NCI-H187 (cell line): ENCODE measurements around the gene ZNF774.
"Not testable (repeated sequence)": the region's sequence is repeated elsewhere in the genome, so short reads cannot be mapped to it uniquely, and the experiment has no call there.

Experiments used
- DNase-seq, 2 experiments: peaks; one replicate each; lab custom pipeline; 2025; lab: John Stamatoyannopoulos, UW

The ZNF774 gene

GRCh38 chr15:90352107-90352893 is at the start of gene ZNF774:
ZNF774 (plus strand) TSS chr15:90352284; CDS start chr15:90354661, 2,377 bp downstream.
- DNase-seq = peak; percentile 92 to 93

- not testable (repeated sequence) for DNase-seq
These were observed 46.7 kb upstream of the ZNF774 start for GRCh38 chr15:90305355-90305754.

GRCh38 chr15:90305932-90306331 is 46.2 kb upstream of the ZNF774 start:
- no peak for DNase-seq

- no peak for DNase-seq
These were observed 45.5 kb upstream of the ZNF774 start for GRCh38 chr15:90306560-90306959.

DNA sequence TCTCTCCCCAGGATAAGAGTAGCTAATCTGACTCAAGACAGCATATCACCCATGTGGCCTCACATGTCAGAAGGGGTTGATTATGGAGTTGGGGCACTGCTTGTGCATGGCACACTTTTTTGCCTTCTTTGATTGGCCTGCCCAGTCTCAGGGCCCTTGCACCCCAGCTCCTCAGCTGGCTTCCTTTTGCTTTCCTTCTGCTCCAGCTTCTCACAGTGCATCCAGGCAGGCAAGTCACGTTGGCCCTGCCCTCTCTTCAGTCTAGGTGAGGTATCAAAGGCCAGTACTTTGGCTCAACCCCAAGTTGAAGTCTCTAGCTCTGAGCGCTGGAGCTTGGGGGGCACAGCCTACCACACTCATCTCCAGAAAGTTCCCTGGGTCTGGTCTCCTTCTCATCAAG is 44.4 kb upstream of the ZNF774 start:
- no peak for DNase-seq

GRCh38 chr15:90309020-90309419 is 43.1 kb upstream of the ZNF774 start:
- DNase-seq = no peak

DNA sequence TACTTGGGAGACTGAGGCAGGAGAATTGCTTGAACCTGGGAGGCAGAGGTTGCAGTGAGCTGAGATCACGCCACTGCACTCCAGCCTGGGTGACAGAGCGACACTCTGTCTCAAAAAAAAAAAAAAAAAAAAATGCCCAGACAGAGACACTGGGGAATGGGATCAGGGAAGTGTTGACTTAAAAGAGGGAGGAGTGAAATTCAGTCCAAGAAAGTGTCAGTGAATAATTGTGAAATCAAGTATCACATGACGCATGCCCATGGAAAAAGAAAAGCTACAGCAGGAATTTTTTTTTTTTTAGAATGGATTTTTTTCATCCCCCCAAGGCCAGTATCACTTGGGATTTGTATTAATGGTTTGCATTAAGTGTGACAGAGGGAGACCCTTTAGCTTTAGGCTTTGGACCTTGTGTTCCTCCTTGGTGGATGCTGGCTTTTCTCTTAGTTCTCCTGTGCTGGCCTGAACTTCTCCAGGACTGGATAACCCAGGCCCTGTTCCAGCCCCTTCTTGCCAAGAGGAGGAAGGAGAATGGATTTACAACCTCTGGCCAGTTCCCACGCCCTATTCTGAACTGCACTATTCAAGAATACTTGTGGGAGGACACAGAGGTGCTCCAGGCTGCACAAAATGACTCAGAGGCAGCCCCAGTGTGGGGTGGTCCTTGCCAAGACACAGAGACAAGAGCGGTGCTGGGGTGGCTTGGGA is 36.7 kb upstream of the ZNF774 start:
- no peak for DNase-seq

DNA sequence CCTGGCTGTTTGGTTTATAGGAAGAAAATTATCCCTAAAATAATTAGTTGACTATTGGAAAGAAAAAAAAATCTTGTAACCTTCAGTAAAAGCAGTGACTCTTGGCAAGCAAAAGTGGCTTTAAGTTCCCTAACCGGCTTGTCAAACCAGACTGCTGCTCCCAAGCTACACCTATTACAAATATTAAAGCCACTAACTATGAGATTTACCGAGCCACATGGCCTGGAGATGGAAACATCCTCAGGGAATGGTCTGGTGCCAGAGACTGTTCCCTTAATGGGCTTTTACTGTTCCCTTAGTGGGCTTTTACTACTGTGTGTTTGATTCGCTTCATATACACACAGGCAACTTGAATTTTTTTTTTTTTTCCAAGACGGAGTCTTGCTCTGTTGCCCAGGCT is 35.9 kb upstream of the ZNF774 start:
- no peak for DNase-seq

GRCh38 chr15:90318591-90318990 is 33.5 kb upstream of the ZNF774 start:
- DNase-seq = no peak

- DNase-seq = peak in 1 of 2 experiments; percentile 39
These were observed 31.8 kb upstream of the ZNF774 start for GRCh38 chr15:90320062-90320884.

DNA sequence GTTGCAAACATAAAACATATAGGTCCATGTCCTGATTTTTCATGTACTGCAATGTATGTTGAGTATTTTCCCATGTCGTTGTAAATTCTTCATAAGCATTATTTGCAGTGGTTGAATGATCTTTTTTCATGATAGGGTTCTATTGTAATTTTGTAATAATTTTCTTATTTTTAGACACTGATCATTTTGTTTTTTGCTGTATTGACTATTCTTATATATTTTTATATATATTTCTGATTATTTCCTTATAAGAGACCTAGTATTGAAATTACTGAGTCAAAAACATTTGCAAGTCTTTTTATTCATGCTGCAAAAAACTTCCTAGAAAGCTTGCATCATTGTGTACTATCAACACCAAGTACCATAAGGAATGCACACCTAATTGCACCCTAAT is 31.2 kb upstream of the ZNF774 start:
- DNase-seq = no peak

DNA sequence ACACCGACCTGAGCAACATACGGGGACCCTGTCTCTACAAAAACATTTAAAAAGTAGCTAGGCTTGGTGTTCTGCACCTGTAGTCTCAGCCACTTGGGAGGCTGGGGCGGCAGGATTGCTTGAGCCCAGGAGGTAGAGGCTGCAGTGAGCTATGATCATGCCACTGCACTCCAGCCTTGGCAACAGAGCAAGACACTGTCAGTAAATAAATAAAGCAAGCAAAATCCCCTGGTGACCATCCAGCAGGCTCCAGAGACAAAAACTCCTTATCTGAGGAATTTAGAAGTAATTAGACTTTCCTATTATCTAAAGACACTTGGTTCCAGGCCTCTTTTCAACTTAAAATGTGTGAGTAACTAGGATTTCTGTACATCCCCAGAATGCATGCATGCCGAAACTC is 29.5 kb upstream of the ZNF774 start:
- no peak for DNase-seq

DNA sequence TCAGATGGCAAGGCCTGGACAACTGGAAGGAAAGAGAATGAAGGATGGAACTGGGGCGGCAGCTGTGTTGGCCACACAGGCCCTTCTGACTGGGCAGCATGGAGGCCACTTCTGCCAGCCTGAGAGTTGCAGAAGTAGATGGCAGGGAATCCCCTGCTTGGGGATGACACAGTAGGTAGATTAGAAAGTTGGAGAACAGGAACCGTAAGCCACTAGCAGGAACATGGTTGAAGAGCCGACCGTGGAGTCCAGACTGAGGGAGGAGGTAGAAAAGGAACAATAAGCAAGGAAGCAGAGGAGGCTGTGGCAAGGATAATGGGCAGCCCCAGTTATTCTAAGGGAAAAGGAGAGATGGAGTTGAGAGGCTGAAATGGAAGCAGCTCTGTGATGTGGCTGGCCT is 26.4 kb upstream of the ZNF774 start:
- no peak for DNase-seq

- no peak for DNase-seq
These were observed 25.6 kb upstream of the ZNF774 start for GRCh38 chr15:90326441-90326840.

DNA sequence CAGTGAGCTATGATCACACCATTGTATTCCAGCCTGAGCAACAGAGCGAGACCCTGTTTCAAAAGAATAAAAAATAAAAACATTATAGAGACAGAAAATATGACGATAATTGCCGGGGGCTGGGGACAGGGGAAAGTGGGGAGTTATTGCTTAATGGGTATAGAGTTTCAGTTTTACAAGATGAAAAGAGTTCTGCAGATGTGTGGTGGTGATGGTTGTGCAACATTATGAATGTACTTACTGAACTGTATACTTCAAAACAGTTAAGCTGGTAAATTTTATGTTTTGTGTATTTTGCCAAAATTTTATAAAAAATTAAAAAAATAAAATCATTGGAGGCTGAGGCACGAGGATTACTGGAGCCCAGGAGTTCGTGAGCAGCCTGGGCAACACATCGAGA is 24.8 kb upstream of the ZNF774 start:
- no peak for DNase-seq

GRCh38 chr15:90334304-90334731 is 17.8 kb upstream of the ZNF774 start:
- DNase-seq = no peak

- DNase-seq = no peak
These were observed 15.4 kb upstream of the ZNF774 start for GRCh38 chr15:90336705-90337141.

GRCh38 chr15:90337256-90337655 is 14.8 kb upstream of the ZNF774 start:
- no peak for DNase-seq

DNA sequence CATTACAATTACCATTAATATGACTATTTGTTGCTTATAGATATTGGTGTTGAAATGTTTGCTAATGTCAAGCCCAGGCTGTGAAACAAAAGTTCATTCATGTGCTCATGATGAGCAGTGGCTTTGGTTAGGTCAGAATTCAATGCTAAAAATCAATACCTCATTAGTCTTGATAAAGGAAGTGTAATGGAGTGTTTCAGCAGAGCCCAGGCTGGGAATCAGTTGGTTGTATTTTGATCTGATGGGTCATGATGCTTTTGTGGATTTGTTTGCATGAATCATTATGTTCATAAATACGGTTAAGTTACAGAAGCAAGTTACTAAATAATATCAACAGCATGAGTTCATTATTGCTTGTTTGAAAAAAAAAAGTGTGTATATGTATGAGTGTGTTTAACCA is 13.6 kb upstream of the ZNF774 start:
- no peak for DNase-seq

DNA sequence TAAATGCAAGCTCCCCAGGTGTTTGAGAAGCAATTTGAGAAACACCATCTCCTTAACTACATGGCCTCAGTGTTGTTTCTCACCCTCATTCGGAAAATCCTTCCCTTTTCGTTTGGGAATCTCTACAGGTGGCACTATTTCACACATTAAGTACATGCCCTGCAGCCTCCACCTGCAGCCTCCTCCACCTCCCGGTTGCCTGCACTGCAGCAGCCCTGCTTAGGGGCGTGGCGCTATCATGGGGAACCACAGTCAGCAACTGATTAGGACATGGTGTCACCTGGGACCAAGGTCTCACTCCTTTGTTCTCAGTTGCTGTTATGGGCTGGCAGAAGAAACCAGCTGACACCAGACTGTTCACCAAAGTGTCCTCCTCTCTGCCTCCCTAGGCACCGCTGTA is 11.7 kb upstream of the ZNF774 start:
- peak in 1 of 2 experiments; percentile 9 for DNase-seq

DNA sequence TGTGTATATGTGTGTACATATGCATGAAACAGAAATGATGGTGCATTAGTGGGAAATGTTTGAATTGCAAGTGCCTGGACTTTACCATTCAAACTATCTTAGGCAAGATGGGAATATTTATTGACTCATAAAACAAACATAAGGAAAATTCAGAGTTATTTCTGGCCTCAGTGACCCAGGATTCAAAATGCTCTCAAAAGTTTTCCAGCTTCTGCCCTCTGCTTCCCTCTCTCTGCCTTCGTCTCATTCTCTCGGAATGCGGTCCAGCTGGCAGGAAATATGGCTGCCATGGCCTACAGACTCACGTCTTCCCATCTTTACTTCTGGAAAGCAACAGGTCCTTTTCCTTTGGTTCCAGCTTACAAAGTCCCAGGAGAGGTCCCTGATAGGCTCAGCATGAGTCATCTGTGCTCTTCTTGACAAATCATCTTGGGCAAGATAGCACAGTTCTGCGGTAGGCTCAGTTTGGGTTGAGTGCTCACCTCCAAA is 8.7 kb upstream of the ZNF774 start:
- DNase-seq = no peak

DNA sequence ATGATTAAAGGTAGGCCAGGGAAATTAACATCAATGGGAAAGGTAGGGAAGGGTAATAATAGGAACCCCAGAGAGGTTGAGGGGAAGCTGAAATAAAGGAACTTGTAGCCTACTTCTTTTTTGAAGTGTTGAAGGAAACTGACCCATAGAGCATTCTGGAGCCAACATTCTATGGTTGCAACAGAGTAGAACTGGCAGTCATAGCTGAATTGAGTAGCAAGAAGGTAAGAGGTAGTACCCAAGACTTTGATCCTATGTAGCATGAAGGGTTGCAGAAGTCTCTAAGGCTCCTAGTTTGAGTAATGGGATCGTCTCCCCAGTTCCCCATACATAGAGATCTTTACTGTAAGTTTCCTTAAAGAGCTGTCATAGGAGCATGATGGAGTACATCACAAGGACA is 7.4 kb upstream of the ZNF774 start:
- DNase-seq = no peak
